SU-DHL-6 (cell line): ENCODE results near the gene KPNA3.

Source experiments
- EZH2phosphoT487 ChIP-seq: fragments of 200-600 bp; sonication (generic), shearing (Covaris generic); conservative IDR thresholded peaks from 2 replicates; pipeline ENCODE4 v1.6.1; 2018; ENCODE audit warnings: mild to moderate bottlenecking, antibody characterized with exemption, low read length, moderate library complexity, mixed read lengths
- TF ChIP-seq, protein P1 (sequence below): fragments of 200-600 bp; sonication (generic); IDR thresholded peaks from one replicate; pipeline ENCODE4 v1.5.1; 2017; ENCODE audit warnings: antibody characterized with exemption, mild to moderate bottlenecking, low read length, moderate library complexity; ENCODE audit not compliant: insufficient read depth, poor library complexity, severe bottlenecking

DNA sequence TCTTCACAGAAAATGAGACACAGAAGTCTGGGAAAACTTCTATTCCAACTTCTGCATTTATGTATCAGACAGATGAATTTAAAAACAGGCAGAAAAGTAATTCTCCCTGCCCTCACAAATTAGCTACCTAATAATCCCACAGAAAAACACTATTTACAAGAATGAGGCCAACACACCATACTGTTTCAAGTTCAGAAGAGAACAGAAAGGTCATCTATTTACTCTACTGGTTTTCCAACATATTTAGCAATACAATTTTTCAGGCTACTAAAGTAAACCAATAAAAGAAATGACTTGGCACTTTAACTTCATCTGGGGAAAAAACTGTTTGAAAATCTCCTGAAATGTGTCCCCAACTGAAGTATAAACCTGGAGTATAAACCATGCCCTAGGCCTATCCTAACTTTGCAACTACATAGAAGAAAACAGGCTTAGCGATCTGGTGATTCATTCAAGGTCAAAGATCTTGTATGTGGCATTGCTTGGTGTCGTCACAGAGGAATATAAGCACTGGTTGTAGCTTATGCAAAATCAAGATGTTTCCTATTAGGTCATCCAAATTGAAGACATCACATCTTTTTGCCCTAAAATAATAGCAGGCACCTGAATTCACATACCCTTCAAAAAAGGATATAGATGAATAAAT is 81.1 kb downstream of the KPNA3 start:
- TF ChIP-seq, protein P1, sequence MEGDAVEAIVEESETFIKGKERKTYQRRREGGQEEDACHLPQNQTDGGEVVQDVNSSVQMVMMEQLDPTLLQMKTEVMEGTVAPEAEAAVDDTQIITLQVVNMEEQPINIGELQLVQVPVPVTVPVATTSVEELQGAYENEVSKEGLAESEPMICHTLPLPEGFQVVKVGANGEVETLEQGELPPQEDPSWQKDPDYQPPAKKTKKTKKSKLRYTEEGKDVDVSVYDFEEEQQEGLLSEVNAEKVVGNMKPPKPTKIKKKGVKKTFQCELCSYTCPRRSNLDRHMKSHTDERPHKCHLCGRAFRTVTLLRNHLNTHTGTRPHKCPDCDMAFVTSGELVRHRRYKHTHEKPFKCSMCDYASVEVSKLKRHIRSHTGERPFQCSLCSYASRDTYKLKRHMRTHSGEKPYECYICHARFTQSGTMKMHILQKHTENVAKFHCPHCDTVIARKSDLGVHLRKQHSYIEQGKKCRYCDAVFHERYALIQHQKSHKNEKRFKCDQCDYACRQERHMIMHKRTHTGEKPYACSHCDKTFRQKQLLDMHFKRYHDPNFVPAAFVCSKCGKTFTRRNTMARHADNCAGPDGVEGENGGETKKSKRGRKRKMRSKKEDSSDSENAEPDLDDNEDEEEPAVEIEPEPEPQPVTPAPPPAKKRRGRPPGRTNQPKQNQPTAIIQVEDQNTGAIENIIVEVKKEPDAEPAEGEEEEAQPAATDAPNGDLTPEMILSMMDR, result no peak
- no peak for TF ChIP-seq EZH2phosphoT487
